HG02588 (cell line): ENCODE measurements around the gene COL23A1.

Experiments used
- ATAC-seq: cut with Tn5 transposase; IDR thresholded peaks from one replicate; pipeline ENCODE4 v1.9.1; 2021; ENCODE audit warnings: mild to moderate bottlenecking, moderate library complexity; ENCODE audit not compliant: unreplicated experiment

Gene COL23A1

DNA sequence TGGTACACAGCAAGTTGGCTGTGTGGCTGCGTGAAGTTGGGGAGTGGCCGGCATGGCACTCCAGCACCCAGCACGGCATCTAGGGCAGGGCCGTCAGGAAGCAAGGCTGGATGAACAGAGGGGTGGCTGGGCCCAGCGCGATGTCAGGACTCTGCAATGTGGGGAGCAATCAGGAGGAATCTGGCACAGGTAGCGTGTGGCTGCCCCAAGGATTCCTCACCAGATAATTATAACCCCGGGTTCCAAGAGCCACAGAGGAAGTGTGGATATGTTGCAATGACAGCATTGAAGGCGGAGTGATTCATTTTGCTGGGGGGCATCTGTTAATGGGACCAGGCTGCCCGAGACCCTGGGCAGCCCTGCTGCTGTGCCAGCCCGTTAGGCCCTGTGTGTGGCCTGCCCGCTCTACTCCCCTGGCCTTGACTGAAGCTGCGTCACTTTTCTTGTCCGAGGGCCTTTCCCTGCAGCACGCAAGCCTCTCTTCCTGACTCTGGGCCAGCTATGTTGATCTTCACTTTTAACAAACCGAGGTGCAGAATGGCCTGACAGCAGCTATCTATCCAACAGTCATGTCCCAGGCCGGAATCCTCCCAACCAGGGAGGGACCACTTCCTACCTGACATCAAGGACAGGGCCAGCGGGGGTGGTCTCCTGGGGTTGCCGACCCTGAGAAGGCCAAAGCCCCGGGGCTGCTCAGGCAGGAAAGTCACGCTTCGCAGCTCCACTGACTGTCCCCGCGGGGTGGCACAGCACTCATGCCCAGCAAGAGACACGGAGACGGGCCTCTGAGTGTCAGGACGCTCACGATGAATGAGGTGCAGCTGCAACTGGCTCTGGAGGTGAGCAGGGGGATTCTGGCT is 239.6 kb downstream of the COL23A1 start:
- no peak for ATAC-seq

- ATAC-seq = no peak
These were observed 240.4 kb downstream of the COL23A1 start for GRCh38 chr5:178349625-178350353.

- ATAC-seq = no peak
These were observed 241.1 kb downstream of the COL23A1 start for GRCh38 chr5:178349075-178349511.

DNA sequence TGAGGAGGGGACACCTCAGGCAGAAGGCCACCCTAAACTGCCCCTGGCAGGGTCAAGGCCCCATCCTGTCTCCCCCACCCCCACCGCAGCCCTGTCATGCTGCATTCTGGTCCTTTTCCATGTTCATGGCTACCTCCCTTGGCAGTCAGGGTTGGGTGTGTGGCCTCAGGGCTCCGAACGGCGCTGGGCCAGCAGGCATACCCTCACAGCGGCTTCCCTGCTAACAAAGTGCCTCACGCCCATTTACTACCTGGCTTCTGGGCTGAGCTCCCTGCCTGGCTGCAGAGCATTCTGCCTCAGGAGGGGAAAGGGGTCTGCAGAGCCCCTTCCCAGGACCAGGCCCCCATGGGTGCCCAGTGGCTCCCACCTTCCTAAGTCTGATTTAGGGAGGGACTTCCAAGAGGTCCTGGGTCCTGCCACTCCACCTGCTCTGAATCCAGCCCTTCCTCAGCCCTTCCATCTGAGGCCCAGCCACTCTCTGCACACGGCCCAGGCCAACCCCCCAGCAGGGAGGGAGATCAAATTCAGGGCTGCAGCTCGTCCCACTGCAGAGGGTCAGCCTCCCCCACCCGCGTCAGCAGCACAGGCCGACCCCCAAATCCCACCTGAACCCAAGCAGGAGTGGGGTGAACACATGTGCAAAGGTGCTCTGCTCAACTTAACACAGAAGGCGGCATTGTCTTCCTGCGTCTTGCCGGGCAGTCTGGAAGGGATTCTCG is 241.7 kb downstream of the COL23A1 start:
- no peak for ATAC-seq

DNA sequence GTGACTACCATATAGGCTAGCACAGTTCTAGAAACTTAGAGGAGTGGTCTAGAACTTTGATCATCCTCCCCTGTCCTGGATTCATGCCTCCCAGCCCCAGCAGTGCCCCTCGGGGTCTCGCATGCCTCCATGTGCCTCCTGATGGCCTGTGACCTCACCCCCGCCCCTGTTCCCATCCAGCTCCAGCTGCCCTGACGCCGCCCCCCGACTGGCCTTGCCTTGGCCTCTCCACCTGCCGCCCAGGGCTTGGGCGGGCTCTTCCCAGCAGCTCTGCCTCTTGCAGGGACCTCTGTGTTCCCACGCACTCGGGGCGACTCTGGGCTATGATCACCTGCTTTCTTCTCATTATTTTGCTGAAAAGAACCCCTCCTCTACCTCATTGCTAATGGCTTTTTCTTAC is 242.2 kb downstream of the COL23A1 start:
- no peak for ATAC-seq

DNA sequence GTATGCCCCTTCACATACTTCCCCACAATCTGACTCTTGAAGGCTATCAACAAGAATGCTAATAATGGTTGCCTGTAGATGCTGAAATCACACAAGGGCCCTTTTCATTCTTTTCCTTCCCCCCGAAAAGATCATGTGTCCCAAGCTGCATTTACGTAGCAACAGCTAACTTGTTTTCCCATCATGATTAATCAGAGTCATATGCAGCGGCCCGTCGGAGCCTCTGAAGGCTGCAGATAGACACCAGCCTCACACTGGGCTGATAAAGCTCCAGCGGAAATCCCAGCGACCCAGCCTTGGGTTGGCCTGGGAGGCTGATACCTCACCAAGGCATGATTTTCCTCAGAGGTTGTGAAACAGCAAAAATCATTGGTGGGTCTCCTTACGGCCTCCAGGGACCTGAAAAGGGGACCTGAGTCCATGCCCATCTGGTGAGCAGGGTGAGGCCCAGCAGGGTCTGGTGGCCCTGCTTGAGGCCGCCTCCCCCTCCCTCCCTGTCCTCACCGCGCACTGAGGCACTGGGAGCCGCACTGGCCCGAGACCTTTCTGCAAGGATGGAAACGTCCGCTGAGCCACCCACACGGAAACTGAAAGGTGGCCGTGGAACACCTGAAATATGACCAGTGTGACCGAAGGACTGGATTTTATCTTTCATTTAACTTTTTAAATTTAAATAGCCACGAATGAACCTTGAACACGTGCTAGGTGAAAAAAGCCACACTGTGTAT is 243.4 kb downstream of the COL23A1 start:
- ATAC-seq = no peak

- no peak for ATAC-seq
These were observed 246.9 kb downstream of the COL23A1 start for GRCh38 chr5:178343306-178343705.

GRCh38 chr5:178341851-178342140 is 248.4 kb downstream of the COL23A1 start:
- no peak for ATAC-seq

DNA sequence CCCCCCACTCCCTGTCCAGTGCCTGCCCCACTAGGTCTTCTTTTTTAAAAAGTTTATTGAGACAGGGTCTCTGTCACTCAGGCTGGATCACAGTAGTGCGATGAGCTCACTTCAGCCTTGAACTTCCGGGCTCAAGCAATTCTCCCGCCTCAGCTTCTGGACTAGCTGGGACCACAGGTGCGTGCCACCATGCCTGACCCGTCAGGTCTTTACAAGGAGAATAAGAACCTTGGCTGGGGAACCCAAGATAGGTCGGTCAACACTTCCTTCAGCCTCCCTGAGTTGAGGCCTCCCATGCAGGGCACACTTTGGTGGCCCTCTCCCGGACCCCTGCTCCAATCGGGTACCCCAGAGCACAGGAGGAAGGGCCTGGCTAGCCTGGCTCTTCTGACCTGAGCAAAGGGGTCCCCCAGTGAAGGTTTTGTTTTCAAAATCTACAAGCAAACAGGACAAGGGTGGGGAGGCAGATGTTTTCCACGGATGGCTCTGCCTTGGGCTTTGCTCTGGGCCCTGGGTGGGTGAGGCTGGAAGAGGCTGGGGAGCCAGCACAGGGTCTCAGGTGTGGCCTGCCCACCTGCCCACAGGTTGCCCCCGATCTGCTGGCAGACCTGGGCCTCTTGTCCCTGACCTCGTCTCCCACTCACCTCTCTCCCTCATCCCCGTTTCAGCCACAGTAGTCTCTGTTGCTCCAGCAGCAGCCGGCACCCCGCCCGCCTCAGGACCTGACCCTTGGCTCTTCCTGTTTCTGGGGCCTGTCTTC is 248.9 kb downstream of the COL23A1 start:
- ATAC-seq = no peak

GRCh38 chr5:178340637-178341036 is 249.6 kb downstream of the COL23A1 start:
- no peak for ATAC-seq

DNA sequence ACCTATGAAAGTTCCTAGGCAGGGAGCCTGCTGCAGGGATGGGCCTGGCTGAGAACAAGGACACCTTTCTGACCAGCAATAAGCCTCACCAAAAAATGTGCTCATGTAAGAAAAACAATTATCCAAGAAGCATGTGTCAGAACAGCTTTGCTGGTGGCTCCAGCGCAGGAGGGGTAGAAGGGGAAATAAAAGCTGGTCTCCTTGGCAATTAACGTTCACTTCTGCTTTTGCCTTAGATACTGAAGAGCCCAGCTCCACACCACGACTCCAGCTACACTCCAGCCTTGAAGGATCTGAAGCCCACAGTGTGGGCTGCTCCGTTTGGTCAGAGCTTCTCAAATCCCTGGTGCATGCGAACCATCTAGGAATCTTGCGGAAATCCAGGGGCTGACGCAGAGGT is 250.0 kb downstream of the COL23A1 start:
- ATAC-seq = no peak

GRCh38 chr5:178339272-178339671 is 250.9 kb downstream of the COL23A1 start:
- ATAC-seq = no peak

GRCh38 chr5:178338750-178339144 is 251.4 kb downstream of the COL23A1 start:
- ATAC-seq = no peak

DNA sequence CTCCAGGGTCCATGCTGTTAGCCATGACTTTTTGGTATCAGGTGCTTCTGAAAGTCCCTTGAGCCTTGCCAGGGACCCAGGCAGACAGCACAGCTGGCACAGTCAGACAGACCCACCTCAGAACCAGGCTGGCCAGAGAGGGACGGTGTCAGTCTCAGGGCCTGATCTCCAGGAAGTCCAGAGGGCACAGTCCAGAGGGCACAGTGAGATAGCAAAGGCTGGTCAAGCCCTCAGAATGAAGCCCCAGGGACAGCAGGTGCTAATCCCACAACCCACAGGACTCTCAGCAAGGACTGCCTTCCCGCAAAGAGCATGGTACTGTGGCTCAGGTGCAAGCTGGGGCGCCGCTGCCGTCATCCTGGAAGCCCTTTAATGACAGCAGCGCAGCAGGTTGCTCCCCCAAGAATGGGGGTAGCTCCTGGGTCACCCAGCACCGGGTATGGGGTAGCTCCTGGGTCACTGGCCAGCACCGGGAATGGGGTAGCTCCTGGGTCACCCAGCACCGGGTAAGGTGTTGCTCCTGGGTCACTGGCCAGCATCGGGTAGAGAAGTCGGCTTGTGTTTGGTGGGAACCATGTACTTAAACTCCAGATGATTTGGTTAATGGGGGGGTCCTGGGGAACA is 252.0 kb downstream of the COL23A1 start:
- ATAC-seq = no peak

DNA sequence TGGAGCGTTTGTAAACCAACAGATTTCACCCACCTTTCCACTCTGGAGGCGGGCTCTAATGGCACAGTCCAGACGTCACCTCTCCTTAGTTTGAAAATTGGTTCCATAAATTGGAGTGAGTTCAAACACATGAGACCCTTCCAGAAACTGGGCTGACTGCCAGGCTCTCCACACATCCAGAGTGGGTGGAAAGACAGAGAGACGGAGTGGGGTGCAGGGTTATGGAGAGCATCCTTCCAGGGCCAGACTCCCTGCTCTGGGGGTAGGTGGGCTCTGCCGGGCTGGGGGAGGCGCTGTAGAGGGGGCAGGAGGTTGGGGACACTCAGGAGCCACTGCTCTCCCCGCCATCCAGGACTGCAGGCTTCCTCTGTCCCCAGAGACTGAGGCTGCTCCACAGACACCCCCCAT is 252.9 kb downstream of the COL23A1 start:
- no peak for ATAC-seq

GRCh38 chr5:178336889-178337288 is 253.3 kb downstream of the COL23A1 start:
- ATAC-seq = no peak

- ATAC-seq = no peak
These were observed 254.7 kb downstream of the COL23A1 start for GRCh38 chr5:178335302-178336030.

- no peak for ATAC-seq
These were observed 255.3 kb downstream of the COL23A1 start for GRCh38 chr5:178334861-178335260.

DNA sequence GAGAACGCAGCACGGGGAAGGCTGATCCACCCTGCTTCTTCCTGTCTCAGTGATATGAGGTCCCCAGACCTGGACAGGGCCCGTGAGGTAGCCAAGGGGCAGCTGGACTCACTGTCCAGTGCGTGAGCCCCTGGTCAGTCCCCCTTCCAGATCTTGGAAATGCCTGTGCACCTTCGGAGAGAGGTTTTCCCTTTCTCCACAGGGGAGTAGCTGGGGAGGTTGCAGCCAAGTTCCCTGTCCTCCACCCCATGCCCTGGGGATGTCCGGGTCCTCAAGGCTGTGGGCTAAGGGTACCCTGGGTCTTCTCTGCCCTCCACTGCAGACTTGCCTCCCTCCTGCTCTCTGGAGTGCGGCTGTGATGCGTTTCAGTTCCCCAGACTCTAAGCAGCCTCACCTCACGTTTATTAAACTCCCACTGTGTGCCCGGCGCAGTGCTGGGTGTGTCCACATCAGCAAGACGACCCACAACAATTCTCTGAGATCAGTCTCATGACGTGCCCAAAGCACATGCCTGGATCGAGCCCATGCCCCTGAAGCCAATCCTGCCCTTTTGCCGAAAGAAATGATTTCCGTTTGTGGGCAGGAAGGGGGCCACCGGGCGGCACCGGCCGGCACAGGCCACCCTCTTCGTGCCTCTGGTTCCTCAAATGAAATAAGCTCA is 256.2 kb downstream of the COL23A1 start:
- no peak for ATAC-seq
